GM21619 (cell line): ENCODE measurements around the gene UPK1A.
"Not testable (repeated sequence)": the region's sequence is repeated elsewhere in the genome, so short reads cannot be mapped to it uniquely, and the experiment has no call there.

Experiments used
- ATAC-seq: cut with Tn5 transposase; IDR thresholded peaks from one replicate; pipeline ENCODE4 v1.9.1; 2021; ENCODE audit not compliant: unreplicated experiment

Gene UPK1A

GRCh38 chr19:35689836-35690235 lies 23.5 kb downstream of the UPK1A start:
- no peak for ATAC-seq

DNA sequence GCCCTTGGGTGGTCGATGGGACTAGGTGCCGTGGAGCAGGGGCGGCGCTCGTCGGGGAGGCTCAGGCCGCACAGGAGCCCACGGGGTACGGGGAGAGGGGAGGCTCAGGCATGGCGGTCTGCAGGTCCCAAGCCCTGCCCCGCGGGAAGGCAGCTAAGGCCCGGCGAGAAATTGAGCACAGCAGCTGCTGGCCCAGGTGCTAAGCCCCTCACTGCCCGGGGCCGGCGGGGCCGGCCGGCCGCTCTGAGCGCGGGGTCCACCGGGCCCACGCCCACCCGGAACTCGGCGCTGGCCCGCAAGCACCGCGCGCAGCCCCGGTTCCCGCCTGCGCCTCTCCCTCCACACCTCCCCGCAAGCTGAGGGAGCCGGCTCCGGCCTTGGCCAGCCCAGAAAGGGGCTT lies 24.8 kb downstream of the UPK1A start:
- ATAC-seq, result not testable (repeated sequence)

DNA sequence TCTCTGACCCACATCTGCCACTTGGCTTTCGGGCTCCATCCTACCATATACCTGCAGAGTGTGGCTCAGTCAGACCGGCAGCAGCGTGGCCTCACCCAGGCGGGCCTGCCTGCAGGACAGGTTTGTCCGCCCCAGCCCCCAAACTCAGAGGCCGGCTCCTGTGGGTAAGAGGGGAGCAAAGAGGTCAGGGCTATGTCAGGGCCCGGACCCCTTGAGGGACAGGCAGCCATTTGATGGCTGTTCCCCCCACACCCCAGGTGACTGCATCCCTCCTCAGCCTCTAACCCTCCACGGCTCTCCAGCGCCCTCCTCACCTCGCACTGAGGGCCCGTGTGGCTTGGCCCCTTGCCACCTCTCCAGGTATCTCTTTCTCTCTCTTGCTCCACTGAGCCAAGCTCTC lies 25.7 kb downstream of the UPK1A start:
- ATAC-seq, result no peak

GRCh38 chr19:35693422-35693821 lies 27.1 kb downstream of the UPK1A start:
- ATAC-seq, result no peak

GRCh38 chr19:35693835-35694599 lies 27.7 kb downstream of the UPK1A start:
- peak; percentile 72 for ATAC-seq

GRCh38 chr19:35695895-35696422 lies 29.6 kb downstream of the UPK1A start:
- ATAC-seq, result no peak

GRCh38 chr19:35696835-35697234 lies 30.5 kb downstream of the UPK1A start:
- no peak for ATAC-seq

GRCh38 chr19:35702223-35703012 lies 36.1 kb downstream of the UPK1A start:
- ATAC-seq, result peak; percentile 90

DNA sequence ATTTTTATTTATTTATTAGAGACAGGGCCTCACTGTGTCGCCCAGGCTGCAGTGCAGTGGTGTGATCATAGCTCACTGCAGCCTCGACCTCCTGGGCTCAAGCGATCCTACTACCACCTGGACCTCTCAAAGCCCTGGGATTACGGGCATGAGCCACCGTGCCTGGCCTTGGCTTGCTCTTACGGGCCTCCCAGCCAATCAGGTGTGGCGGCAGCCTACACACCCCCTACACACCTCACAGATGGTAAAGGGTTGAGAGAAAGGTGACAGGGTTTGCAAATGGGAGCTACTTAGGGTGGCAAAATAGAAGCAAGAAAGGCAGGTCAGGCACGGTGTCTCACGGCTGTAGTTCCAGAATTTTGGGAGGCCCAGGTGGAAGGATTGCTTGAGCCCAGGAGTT lies 37.0 kb downstream of the UPK1A start:
- ATAC-seq, result no peak

DNA sequence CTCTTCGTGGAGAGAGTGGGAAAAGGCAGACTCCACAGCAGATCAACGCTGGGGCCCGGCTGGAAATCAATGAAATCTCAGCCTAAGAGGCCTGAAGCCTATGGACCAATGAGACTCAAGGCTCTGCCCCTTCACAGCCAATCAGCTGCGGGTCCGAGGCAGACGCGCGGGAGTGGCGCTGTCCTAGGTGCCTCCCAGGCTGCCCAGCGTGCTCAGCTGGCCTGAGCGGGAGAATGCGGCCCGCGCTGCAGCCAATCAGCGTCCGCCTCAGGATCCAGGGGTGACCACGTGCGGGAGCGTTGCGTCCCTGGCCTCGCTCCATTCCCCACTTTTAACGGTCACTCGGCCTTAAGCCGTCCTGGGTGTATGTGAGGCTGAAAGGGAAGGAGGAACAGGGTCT lies 37.9 kb downstream of the UPK1A start, which contains the start of gene ZBTB32:
Gene ZBTB32, plus strand, starts transcription at position 341 of the 400 bp plus-strand sequence. CDS start 10,069 bp downstream, outside the sequence.
- ATAC-seq, result no peak

DNA sequence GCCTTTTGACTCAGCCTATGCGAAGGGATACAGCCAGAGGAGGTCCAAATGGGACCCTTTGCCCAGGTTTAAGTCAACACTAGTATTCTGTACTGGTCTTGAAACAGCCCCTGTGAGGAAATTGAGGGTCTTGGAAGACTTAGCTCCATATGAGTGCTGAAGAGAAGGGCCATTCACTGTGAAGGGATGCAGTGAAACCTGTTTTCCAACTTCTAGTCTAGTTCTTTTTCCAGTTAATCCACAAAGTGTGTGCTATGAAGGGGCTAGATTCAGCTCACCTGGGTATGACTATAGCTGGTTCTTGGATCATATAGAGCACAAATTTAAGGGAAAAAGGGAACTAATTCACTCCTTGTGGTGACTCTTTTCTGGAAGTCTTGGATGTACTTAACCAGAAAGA lies 42.1 kb downstream of the UPK1A start:
- ATAC-seq, result no peak

DNA sequence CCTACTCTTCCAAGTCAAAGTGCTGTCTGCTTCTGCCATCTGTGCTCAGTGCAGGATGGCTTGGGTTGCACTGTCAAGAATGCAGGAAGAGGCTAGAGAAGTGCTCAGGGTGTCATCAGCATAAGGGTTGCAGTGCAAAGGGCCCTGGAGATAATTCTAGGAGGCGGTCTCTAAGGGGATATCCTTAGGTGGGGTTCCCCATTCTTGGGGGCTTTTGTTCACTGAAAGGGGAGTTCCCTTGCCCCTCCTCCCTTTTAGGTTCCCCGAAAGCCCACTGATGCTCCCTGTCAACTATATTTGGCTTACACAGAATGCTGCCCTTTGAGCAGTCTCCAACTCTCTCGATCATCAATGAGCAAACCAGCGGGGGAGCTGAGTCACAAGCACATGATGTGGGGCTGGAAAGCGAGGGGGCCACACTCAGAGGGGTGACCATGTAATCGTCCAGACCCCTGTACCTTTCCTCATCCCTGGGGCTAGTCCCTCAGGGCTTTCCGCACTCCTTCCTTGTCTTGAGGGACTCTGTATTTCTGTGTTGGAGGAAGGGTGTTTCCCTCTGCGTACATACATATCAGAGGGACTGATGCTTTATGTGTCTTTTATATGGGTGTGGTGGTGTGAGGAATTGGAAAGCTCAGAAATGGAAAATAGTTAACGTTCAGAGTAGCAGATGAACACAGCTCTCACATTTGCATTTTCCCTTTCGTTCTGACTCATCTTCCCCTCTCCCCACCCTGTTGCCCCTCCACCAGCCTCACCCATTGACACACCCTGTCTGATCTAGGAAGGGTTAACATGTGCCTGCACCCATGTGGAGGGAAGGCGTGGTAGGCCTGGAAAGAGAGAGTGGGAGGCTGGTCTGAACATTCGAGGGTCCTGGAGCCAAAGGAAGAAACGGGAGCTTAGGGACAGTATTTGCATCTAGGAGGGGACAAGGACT lies 44.7 kb downstream of the UPK1A start:
- ATAC-seq, result peak; percentile 28

DNA sequence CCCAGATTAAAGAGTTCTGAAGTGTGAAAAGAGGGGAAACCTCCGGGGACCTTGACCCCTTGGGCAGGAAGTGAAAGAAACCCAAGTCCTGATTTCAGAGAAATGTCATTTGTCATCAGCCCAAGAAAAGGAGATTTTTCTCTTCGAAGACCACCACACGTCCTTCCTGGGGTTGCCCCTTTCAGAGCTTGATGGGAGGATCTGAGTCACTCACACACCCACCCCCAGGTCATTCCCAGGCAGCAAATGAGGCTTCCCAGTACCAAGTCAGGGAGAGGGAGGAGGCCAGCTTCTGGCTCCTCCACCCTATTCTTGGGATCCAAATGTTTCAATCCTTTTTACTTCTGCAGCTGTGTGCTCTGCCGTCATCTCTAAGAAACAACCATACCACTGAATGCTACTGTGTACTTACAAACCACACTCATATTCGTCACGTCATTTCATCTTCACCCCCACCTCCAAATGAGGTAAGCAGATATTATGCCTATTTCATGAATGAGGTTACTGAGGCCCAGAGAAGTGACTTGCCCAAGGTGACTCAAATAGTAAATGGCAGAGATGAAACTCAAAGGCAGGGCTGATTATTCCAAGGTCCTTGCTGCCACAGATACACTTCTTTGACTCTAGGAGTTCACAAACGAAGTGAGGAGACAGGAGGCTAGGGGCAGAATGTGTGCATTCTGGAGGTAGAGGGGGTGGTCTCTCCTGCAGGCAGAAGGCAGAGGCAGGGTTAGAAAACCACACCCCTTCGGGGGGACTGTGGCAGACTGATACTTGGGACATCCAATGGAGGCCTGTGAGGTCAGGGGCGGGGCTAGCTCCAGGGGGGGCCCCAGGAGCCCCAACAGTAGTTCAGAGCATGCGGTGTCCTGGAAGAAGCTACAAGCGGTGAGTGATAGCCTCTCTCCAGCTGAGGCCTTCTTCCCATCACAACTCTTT lies 46.5 kb downstream of the UPK1A start:
- no peak for ATAC-seq

- ATAC-seq, result no peak
Measured at GRCh38 chr19:35713506-35713850, 47.2 kb downstream of the UPK1A start.

- no peak for ATAC-seq
Measured at GRCh38 chr19:35713904-35714495, 47.7 kb downstream of the UPK1A start.

DNA sequence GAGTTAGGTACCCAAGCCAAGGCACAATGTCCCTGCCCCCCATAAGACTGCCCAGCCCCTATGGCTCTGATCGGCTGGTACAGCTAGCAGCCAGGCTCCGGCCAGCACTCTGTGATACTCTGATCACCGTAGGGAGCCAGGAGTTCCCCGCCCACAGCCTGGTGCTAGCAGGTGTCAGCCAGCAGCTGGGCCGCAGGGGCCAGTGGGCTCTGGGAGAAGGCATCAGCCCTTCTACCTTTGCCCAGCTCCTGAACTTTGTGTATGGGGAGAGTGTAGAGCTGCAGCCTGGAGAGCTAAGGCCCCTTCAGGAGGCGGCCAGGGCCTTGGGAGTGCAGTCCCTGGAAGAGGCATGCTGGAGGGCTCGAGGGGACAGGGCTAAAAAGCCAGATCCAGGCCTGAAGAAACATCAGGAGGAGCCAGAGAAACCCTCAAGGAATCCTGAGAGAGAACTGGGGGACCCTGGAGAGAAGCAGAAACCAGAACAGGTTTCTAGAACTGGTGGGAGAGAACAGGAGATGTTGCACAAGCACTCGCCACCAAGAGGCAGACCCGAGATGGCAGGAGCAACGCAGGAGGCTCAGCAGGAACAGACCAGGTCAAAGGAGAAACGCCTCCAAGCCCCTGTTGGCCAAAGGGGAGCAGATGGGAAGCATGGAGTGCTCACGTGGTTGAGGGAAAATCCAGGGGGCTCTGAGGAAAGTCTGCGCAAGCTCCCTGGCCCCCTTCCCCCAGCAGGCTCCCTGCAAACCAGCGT lies 48.5 kb downstream of the UPK1A start:
- no peak for ATAC-seq

GRCh38 chr19:35715355-35715809 lies 49.1 kb downstream of the UPK1A start:
- no peak for ATAC-seq

- no peak for ATAC-seq
Measured at GRCh38 chr19:35715981-35716800, 49.9 kb downstream of the UPK1A start.
